Endothelial cell of umbilical vein (primary cell): Measurements from ENCODE around the gene MIA. TPM values are rescaled to one million over a fixed set of nuclear protein-coding genes. Genes with fewer than 3 reads are reported as not detected.
A peak's percentile ranks its signal among the peaks of the same experiment; 100 is the strongest.

ENCODE experiments used
- BruUV-seq: library from RNA; stranded (reverse); fragments of 400-500 nt; replicated peaks from 2 replicates; lab custom pipeline; 2021; lab: Mats Ljungman, UMichigan
- CTCF ChIA-PET: fragments of 300-600, 350-600 bp; sonication (Branson Sonifier 250); formaldehyde crosslinking; loops from one replicate; lab custom pipeline; 2021; ENCODE audit warnings: antibody characterized with exemption, inconsistent platforms; lab: Charles Lee
- POLR2A ChIA-PET: fragments of 300-600, 350-600 bp; sonication (Branson Sonifier 250); formaldehyde crosslinking; loops from one replicate; lab custom pipeline; 2021; ENCODE audit warnings: antibody characterized with exemption, inconsistent platforms; lab: Charles Lee
- DNase-seq: peaks from one replicate; pipeline ENCODE4 v3.0.0-alpha.2; 2011; ENCODE audit warnings: low read depth, low spot score
- FAIRE-seq: peaks from 2 replicates; lab custom pipeline; 2011; peaks lifted over from hg19 to GRCh38; lab: Jason Lieb, UNC
- H2AFZ ChIP-seq: 2 replicates; pipeline ENCODE4 v1.6.0; 2012; ENCODE audit warnings: low read depth, low read length, control low read depth, inconsistent platforms
- H3K27ac ChIP-seq: 2 replicates; pipeline ENCODE4 v1.5.1; 2011; ENCODE audit warnings: low read depth, mild to moderate bottlenecking, control low read depth, low read length, moderate library complexity; ENCODE audit not compliant: insufficient read depth
- H3K27me3 ChIP-seq, 2 experiments: 2 replicates each; pipeline versions ENCODE4 v1.6.0 to v1.6.1; 2011; ENCODE audit warnings: low read length in 2 of 2, mixed read lengths in 1 of 2; ENCODE audit not compliant: control insufficient read depth in 2 of 2, insufficient read depth in 2 of 2
- H3K36me3 ChIP-seq, 2 experiments: 2 replicates in 1 of 2; 3 replicates in 1 of 2; pipeline ENCODE4 v1.5.1; 2011; ENCODE audit warnings: low read length in 2 of 2, mild to moderate bottlenecking in 1 of 2, moderate library complexity in 1 of 2; ENCODE audit not compliant: control insufficient read depth in 2 of 2, insufficient read depth in 2 of 2; ENCODE audit errors: extremely low read depth in 1 of 2
- H3K4me1 ChIP-seq: 3 replicates; pipeline ENCODE4 v1.5.1; 2011; ENCODE audit warnings: mild to moderate bottlenecking, low read length; ENCODE audit not compliant: control insufficient read depth, insufficient read depth; ENCODE audit errors: extremely low read depth
- H3K4me2 ChIP-seq: 2 replicates; pipeline ENCODE4 v1.6.1; 2011; ENCODE audit warnings: low read length, control low read depth, mixed read lengths; ENCODE audit not compliant: insufficient read depth
- H3K4me3 ChIP-seq, 3 experiments: fragments of 200-600 bp in 1 of 3; sonication (generic), shearing (Covaris generic) in 1 of 3; replicated peaks in 1 of 3; 2 replicates each; pipeline ENCODE4 v1.5.1; 2011 to 2016; ENCODE audit warnings: control low read depth in 3 of 3, low read length in 3 of 3, mild to moderate bottlenecking in 2 of 3, inconsistent platforms in 1 of 3, low read depth in 1 of 3, moderate library complexity in 1 of 3; ENCODE audit not compliant: insufficient read depth in 1 of 3
- H3K79me2 ChIP-seq: 2 replicates; pipeline ENCODE4 v1.6.0; 2012; ENCODE audit warnings: low read length, inconsistent platforms; ENCODE audit not compliant: control insufficient read depth, insufficient read depth
- H3K9ac ChIP-seq: replicated peaks from 2 replicates; pipeline ENCODE3; 2011; ENCODE audit warnings: low read length, control low read depth; ENCODE audit not compliant: insufficient read depth; ENCODE audit errors: extremely low read depth
- H3K9me1 ChIP-seq: replicated peaks from 3 replicates; pipeline ENCODE4 v1.6.0; 2011; ENCODE audit warnings: mild to moderate bottlenecking, low read length; ENCODE audit not compliant: control insufficient read depth, insufficient read depth; ENCODE audit errors: extremely low read depth
- H3K9me3 ChIP-seq: replicated peaks from 2 replicates; pipeline ENCODE4 v1.5.1; 2012; ENCODE audit warnings: low read length, inconsistent platforms; ENCODE audit not compliant: control insufficient read depth, insufficient read depth
- H4K20me1 ChIP-seq: replicated peaks from 2 replicates; pipeline ENCODE3; 2011; ENCODE audit warnings: mild to moderate bottlenecking, low read length; ENCODE audit not compliant: control insufficient read depth, insufficient read depth; ENCODE audit errors: extremely low read depth
- EZH2 ChIP-seq: IDR thresholded peaks from 2 replicates; pipeline ENCODE4 v1.6.1; 2012; ENCODE audit warnings: borderline replicate concordance, low read depth, mild to moderate bottlenecking, moderate library complexity, low read length, inconsistent platforms; ENCODE audit not compliant: severe bottlenecking
- FOS ChIP-seq: IDR thresholded peaks from 2 replicates; pipeline ENCODE4 v1.6.1; 2011; ENCODE audit warnings: mild to moderate bottlenecking, low read length, moderate library complexity, borderline replicate concordance; ENCODE audit not compliant: insufficient read depth
- JUN ChIP-seq: IDR thresholded peaks from 2 replicates; pipeline ENCODE4 v1.6.1; 2011; ENCODE audit warnings: borderline replicate concordance, low read depth; ENCODE audit not compliant: insufficient read length, insufficient read depth
- MYC ChIP-seq: IDR thresholded peaks from one replicate; pipeline ENCODE4 v1.6.1; 2011; ENCODE audit warnings: mild to moderate bottlenecking, low read depth, low read length
- POLR2A ChIP-seq: IDR thresholded peaks from 2 replicates; pipeline ENCODE4 v1.6.1; 2012; ENCODE audit warnings: low read depth, mild to moderate bottlenecking, control low read depth, low read length
- POLR2AphosphoS5 ChIP-seq: IDR thresholded peaks from 2 replicates; pipeline ENCODE4 v1.6.1; 2012; ENCODE audit warnings: low read depth, mild to moderate bottlenecking, control low read depth, low read length, moderate library complexity; ENCODE audit not compliant: insufficient read depth
- dilution Hi-C: fragments of 300-500 bp; cut with MboI; formaldehyde crosslinking; loops from one replicate; pipeline ENCODE4 v1.15.0; 2019; ENCODE audit warnings: low sequenced_read_pairs; ENCODE audit not compliant: extremely low pct_ligation_motif_present
- intact Hi-C: fragments of 100-400 bp; cut with micrococcal nuclease; formaldehyde crosslinking; loops from one replicate; pipeline ENCODE4 v1.10.0; 2022
- polyA plus RNA-seq, 4 experiments: library from polyadenylated mRNA; depleted of rRNA in 3 of 4; stranded (reverse) in 3 of 4; unstranded in 1 of 4; fragments of >200 nt; gene quantifications; 2 replicates each; pipeline versions ENCODE4 v1.2.1 to v1.2.3, GENCODE V29; 2011 to 2012; ENCODE audit warnings: missing spikeins in 1 of 4
- total RNA-seq: library from RNA; stranded (reverse); gene quantifications from 2 replicates; pipeline ENCODE4 v1.2.3, GENCODE V29; 2021
- TF ChIP-seq, protein P1 (sequence below): IDR thresholded peaks from 2 replicates; pipeline ENCODE4 v1.6.1; 2011; ENCODE audit not compliant: insufficient read depth, insufficient read length
- TF ChIP-seq, protein P2 (sequence below), 2 donors: IDR thresholded peaks; 1 replicate in 1 of 2; 2 replicates in 1 of 2; pipeline ENCODE4 v1.5.1; 2011; ENCODE audit warnings: low read length in 2 of 2, mild to moderate bottlenecking in 2 of 2, moderate library complexity in 2 of 2, control low read depth in 1 of 2, inconsistent platforms in 1 of 2, low read depth in 1 of 2; ENCODE audit not compliant: insufficient read depth in 1 of 2; ENCODE audit errors: extremely low read depth in 1 of 2

Gene MIA
- total and polyA plus RNA-seq, 2 donors (not counting 3 experiments of a cell fraction or from before 2014, with no cell fraction given): 0.32 TPM; not detected in 1

DNA sequence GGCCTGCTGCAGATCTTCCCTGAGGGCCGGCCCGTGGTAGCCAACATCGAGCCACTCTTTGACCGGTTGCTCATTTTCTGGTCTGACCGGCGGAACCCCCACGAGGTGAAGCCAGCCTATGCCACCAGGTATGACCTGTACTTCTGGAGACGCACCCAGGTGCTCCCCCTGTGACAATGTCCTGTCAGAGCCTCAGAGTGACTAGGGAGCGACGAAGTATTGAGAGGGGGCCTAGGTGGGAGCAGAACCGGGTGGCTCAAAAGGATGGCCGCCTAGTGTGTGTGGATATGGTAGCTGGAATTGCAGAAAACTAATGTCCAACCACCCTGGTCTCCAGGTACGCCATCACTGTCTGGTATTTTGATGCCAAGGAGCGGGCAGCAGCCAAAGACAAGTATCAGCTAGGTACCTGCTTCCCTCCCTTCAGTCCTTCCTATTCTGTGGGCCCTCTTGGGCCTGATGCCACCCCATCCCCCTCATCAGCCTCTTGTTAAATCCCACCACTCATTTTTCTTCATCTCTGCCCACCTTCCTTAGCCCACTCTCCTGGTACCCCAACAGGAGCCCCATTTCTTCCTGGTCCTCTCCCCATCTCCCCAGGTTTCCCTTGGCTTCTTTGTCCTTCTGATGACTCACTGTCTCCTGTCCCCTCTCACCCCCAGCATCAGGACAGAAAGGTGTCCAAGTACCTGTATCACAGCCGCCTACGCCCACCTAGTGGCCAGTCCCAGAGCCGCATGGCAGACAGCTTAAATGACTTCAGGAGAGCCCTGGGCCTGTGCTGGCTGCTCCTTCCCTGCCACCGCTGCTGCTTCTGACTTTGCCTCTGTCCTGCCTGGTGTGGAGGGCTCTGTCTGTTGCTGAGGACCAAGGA is 32.1 kb downstream of the MIA start:
- Histone ChIP-seq H3K79me2 (peaks cover 57% of the 10 kb centered on the region), H2AFZ (no peak overlapping the region), H3K27me3 (peaks cover 0 to 3% of the 10 kb centered on the region in 2 experiments), H3K9ac (no peak overlapping the region), H3K4me3 (no peak overlapping the region), H3K9me1 (no peaks in the 10 kb centered on the region), H4K20me1 (no peaks in the 10 kb centered on the region), H3K27ac (no peak overlapping the region), H3K36me3 (peaks cover 9 to 34% of the 10 kb centered on the region in 2 experiments), H3K4me1 (peaks cover 57% of the 10 kb centered on the region), H3K9me3 (no peaks in the 10 kb centered on the region), H3K4me2 (no peak overlapping the region)
- ChIA-PET CTCF (interaction anchor here (0.7 to 3.9 kb wide), 22 partner anchors 8 to 342 kb away, joined by 3 to 70 read pairs (median 4); partner anchors contain the start of genes ACTMAP, BLVRB, COQ8B and EGLN2), POLR2A (interaction anchor here (1.0 to 2.0 kb wide), 5 partner anchors 9 to 144 kb away, joined by 3 to 5 read pairs (median 4); partner anchors contain the start of genes ACTMAP, EGLN2, RAB4B and SNRPA)
- TF ChIP-seq FOS (no peak), POLR2AphosphoS5 (no peak), POLR2A (no peak), EZH2 (no peak), JUN (no peak), MYC (no peak)
- TF ChIP-seq, protein P1, sequence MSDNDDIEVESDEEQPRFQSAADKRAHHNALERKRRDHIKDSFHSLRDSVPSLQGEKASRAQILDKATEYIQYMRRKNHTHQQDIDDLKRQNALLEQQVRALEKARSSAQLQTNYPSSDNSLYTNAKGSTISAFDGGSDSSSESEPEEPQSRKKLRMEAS: no peak
- TF ChIP-seq, protein P2, sequence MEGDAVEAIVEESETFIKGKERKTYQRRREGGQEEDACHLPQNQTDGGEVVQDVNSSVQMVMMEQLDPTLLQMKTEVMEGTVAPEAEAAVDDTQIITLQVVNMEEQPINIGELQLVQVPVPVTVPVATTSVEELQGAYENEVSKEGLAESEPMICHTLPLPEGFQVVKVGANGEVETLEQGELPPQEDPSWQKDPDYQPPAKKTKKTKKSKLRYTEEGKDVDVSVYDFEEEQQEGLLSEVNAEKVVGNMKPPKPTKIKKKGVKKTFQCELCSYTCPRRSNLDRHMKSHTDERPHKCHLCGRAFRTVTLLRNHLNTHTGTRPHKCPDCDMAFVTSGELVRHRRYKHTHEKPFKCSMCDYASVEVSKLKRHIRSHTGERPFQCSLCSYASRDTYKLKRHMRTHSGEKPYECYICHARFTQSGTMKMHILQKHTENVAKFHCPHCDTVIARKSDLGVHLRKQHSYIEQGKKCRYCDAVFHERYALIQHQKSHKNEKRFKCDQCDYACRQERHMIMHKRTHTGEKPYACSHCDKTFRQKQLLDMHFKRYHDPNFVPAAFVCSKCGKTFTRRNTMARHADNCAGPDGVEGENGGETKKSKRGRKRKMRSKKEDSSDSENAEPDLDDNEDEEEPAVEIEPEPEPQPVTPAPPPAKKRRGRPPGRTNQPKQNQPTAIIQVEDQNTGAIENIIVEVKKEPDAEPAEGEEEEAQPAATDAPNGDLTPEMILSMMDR (IDR thresholded peaks at IDR 0.05; ENCODE audit: extremely low read depth in 1 of 2, insufficient read depth in 1 of 2, low read depth in 1 of 2, low read length in 2 of 2): peak; percentile 11 to 33
- intact Hi-C loops (loop anchor here (1.0 to 10.0 kb wide), 2 partner anchors 117 to 363 kb away; partner anchors contain the start of genes NUMBL and SERTAD3), dilution Hi-C loops (no loop called here)
- FAIRE-seq (no peak), DNase-seq (no peak)
- BruUV-seq: no TSS peak
